NCI-H2081 treated with DMSO at 0.1 percent for 48 hours (cell line): ENCODE measurements around the gene ITPK1.

Experiments
- DNase-seq: peaks from one replicate; lab custom pipeline; 2025; lab: John Stamatoyannopoulos, UW

The ITPK1 gene

DNA sequence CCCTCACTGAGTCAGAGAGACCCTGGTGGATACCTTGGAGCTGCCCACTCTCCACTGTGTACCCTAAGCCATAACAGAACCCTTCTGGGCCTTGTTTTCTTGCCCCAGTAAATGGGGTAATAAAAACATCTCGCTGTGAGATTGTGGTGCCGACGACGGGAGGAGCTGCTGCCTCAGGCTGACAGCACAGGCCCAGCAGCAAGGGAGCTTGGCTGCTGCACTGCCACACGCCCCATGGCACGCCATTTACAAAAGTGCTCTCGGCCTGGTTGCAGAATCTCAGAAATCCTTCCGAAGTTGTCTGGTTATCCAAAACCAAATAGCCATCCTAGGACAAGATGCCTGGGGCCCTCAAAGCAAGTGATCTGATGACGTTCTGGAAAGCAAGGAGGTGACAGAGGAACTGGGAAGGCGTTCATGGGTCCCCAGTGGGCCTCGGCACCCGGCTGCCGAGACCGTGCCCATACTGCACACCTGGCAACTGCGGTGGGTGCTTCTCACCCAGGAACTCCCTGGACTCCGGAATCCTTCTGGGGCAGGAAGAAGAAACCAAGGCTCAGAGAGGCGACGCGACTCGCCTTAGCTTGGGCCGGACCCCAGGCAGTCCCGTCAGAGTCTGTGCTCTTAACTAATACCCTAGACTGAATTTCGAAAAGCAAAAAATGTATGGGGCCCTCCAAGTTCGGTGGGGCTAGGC is 166.1 kb downstream of the ITPK1 start:
- DNase-seq, result no peak

DNA sequence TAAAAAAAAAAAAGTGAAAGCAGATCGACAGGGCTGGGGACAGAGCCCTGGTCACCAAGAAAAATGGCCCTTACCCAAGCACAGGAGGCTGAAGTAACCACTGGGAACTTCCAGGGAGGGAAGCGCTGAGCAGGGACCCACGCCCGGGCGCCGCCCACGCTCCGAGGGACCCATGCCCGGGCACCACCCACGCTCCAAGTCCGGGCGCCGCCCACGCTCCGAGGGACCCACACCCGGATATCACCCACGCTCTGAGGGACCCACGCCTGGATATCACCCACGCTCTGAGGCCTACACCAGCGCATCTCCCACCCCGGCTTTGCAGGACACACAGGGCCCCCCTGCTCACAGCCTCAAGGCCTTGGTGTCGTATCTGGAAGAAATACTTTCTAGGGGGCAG is 167.1 kb downstream of the ITPK1 start:
- DNase-seq, result no peak

DNA sequence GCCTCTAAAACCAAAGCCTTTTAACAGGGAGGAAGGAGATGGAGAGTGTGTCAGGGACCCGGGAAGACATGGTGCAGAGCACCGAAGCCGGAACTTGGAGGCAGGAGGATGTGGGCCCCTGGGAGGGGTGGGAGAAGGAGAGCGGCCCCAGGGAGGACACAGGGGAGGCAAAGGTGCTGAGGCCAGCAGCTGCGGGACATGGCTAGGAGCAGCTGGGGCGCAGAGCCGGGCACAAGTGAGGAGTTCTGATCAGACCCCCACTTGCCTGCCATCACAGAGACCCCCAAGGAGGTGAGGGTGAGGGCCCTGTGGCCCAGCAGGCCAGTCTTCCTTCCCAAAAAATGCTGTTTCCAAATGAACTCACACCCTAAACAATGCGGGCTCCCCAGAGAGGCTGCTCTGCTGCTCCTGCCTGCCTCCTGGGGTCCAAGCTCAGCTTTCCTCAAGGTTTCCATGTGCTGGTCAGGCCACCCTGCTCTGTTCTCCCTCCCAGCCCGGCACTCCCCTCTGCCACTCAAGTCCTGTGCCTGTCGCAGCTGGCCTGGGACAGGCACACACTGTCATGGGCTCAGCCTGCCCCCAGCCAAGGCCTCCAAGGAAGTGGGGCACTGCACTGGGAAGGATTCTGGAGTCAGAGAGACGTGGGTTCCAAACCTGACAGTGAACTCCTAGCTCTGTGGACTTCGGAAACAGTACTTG is 168.7 kb downstream of the ITPK1 start:
- no peak for DNase-seq

DNA sequence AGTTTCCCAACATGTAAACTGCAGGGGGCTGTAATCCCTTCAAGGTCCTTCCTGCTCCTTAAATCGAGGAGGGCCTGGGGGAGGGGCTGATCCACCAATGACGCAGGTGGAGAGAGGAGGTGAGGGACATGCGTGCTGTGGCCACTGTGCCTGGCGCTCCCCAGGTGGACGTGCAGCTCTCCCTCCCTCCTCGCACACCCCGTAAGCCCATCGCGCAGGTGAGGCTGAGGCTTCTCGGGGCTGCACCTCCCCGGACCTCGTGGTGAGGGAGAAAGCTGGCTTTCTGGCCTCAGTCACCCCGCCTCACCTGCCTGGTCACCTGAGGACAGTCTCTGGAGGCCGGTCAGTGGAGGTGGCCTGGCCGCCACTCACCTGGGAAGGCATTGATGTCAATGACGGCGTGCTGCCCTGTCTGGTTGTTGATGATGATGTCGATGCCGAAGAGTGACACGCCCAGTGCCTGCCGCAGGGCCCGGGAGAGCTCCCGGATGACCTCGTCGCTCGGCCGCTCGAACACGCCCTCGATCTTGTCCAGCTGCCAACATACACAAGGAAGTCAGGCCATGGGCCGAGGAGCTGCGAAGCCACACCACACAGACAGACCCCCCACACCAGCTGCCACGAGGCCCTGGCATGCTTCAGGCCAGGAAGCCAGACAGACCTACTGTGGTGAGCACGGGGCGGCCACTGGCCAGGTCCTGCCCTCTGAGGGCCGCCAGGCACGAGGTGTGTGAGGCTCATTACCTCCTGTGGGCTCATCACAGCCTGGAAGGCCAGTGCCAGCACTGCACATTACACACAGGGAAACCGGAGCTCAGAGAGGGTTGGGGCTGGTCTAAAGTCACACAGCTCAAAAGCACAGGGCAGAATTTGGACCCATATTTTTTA is 169.5 kb downstream of the ITPK1 start:
- no peak for DNase-seq

DNA sequence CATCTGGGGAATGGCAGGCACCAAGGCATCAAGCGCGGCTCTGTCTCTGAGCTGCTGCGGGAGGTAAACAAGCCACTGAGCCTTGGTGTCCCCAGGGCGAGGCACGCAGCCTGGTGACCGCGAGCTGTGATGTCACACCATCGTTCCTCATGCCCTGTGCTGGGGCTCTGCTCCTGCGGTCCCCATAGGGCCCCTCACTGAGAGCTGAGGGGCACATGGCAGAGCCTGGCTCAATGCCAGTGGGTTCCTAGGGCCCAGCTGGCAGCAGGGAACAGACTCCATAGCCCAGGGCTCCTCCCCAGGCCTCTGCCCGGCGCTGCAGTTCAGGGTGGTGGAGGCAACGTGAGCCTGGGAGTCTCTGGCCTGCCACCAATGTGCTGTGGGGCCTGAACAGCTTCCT is 170.2 kb downstream of the ITPK1 start:
- DNase-seq, result no peak

DNA sequence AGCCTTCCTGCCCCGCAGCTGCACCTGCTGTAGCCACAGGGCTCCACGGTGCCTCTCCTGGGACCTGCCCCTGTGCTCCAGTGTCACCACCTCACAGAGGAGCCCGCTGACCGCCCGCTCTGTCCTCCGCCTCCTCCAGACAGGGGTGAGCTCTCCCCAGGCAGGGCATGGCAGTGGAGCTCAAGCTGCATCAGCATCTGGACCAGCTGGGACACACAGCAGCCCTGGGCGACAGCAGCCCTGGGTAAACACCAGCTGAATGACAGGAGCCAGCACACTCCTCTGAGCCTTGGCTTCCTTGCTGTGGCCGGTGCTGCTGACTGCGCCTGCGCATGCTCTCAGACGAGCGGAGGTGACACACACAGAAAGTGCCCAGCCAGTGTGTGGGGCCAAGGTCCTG is 170.7 kb downstream of the ITPK1 start:
- DNase-seq, result no peak

DNA sequence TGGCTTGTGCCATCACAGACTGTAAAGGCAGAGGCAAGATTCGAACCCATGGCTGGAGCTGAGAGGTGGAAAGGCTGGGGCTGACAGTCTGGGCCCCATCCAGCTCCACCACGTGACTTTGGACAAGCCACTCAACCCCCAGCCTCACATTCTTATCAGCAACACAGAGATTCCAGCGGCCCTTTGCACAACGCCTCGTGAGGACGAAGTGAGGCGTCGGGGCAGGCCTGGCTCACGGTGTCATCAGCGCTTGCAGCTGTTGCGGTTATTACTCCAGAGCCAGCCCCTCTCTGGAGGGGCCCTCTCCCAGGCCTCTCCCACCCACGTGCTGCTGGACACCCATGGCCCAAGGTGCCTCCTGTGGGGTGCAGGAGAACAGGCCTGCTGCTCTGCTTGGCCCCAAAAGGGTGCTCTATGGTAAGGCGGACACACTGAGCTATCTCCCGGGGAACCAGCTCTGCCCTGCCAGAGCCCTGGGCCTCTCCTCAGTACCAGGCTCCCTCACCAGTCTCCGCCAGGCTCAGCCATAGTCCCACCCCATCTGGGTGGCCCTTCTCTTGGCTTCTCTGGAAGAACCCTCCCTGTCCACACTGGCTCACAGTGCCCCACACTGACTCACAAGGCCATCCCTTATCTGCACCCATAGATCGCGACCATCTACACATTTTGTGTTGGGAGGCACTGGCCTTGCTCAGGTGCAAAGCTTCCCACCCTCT is 171.7 kb downstream of the ITPK1 start:
- no peak for DNase-seq

DNA sequence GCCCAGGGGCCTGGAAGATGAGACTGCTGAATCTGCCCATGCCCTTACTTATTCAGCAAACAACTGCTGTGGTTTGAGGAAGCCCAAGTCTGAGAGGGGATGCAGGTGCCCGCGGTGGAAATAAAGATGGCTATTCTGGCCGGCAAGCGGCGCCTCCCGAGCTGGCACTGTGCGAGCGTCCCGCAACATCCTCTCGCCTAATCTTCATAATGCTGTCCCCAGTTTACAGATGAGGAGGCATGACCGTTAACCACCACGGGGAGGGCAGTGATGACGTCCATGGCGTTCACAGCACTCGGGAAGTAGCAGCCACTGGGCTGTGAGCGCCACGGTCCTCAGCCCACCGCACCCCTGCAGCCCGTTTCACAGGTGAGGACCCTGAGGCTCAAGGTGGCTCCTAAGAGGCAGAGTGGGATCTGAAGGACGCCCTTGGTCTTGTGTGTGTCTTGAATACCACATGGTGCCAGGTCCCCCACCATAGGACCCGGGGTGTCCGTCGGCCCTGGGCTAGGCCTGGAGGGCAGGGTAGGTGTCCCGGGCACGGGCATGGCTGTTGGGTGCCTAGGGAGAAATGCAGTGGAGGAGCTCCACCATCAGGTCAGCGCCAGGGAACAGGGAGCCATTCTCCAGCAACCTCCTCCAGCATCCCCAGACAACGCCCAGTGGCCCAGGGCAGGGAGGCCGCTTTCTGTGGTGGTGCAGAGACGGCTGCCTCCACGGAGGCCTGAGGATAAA is 172.6 kb downstream of the ITPK1 start:
- DNase-seq, result no peak

DNA sequence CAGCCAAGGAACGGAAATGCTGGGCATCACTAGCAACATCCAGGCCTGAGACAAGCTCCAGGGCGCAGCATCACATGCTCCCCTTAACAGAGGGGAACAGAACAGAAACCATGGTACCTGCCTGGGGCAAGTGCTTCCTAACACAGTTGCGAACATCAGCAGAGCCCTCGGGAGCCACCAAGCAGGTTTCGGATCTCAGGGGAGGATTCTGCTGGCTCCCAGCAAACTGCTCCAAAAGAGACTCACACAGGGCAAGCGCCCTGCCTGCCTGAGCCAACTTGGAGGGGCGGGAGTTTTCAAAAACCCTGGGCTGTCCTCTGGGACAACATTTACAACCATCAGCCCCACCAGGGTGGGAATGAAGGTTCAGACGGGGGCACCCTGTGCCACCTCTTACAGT is 173.1 kb downstream of the ITPK1 start:
- DNase-seq, result no peak

DNA sequence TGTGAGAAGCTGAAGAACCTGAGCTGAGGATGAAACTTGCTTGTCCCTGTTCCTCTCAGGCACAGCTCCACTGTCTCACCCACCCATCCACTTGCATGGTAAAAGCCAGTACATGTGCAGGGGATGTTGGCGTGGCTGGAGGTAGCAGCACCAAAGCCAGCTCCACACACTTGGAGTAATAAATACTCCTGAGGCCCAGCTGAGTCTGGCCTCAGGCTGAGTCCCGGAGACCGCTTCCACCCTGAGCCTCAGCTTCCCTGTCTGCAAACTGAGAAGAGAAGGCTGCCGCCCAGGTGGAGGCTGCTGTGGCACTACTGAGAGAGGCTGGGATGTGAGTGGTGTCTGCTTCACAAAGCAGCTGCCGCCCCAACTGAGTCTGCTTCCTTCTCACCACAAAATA is 173.6 kb downstream of the ITPK1 start:
- no peak for DNase-seq

DNA sequence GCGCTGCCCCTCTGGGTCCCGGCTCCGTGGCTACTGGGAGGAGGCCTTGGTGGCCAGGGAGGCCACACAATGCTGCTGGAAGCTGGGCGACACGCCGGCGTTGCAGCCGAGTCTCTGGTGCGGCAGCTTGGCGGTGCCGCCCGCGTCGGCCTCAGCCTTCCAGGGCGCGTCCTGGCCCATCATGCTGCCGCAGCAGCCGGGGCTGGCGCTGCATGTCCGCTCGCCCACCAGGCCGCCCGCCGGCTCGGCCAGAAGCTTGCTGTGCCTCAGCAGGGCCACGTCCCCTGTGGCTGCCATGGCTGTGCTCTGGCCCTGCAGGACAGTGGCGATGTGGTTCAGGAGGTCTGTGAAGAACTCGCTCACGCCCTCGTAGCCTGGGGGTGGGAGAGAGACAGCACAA is 174.2 kb downstream of the ITPK1 start:
- no peak for DNase-seq

DNA sequence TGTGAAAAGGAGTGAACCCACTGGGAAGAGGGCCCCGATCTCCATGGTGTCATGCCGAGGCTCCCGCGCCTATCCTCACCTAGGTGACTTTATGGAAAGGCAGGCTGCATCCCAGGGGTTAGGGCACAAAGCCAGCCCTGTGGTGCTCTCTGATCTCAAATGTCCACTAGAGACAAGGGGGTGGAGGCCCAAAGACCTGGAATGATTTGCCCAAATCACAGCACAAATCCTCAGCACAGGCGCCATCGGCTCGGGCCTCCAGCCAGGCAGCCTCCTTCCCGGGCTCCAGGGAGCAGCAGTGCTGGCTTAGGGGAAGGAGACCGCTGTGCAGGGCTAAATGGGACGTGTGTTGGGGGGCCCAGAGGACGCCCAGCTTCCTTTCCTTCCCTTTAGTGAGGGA is 175.2 kb downstream of the ITPK1 start:
- no peak for DNase-seq

DNA sequence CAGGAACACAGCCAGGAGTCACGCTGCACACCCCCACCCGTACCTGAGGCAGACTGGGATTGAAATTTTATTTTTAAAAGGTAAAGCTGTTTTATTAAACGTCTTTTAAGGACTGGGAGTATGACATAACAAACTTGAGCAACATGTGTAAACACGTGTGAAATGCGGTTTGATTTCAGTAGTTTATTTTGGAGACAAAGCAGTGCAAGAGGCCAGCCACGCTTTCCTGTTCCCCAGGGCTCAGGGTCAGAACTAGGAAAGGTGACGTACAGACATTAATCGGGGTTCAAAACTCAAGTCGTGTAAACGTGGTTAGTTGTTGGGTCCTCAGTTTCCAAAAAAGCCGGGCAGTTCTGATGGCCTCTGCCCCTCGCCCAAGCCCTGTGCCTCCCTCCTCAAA is 176.0 kb downstream of the ITPK1 start:
- DNase-seq, result no peak

DNA sequence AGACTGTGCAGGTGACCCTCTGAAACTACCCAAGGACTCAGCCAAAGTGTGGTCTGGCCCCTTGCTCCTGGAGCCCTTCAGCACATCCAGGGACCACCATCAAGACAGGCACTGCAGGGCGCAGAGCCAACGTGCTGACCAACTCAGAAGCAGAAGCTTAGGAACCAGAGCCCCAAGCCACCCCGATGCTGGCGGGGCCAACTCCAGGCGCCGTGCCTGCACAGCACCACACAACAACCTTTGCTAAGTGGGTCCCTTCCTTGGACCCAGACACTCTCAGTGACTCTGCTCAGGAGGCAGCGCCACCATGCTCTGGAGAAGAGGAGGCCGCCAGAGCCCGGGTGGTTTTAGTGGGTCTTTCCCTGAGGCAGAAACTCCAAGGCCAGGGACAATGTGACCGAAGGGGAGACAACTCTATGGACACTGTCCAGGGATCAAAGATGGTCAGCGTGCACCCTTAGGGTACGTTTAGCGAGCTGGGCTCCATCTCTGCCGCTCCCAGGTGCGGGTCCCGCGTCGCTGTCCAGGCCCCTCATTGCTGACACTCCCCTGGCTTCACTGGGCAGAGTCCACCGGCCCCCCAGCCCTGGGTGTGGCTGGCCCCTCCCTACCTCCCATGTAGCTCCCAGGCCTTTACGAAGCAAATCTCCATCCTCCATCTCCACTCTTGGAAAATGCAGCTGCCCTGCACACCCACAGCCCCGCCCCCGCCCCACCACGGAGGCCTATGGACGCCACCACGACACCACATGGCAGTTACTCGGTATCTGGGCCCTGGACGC is 176.6 kb downstream of the ITPK1 start:
- DNase-seq, result no peak

DNA sequence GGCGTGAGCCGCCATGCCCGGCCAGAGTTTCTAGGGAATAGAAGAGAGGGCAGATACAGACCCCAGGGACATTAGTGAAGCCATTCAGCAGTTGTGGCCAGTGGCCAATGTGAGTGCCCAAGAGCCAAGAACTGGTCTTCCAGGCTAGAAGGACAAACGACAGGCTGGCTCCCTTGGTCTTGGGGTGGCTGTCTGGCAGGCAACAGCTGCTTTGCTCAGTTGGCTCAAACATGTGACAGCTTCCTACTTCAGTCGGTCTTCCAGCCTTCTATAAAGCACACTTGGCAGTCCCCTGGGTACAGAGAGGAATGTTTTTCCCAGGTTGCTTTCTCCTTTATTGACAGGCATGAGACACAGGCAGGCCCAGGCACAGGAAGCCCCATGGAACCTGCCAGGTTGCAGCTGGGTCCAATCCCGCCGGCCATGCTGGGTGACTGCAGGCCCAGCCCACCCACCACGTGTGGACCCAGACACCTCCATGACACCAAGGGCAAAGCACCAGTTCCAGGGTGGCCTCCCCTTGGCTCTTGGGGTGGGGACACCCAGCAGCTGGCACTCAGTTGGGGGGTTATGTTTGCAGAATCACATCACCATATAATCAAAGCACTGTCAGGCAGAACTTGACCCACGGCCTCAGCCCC is 177.4 kb downstream of the ITPK1 start:
- DNase-seq, result no peak

DNA sequence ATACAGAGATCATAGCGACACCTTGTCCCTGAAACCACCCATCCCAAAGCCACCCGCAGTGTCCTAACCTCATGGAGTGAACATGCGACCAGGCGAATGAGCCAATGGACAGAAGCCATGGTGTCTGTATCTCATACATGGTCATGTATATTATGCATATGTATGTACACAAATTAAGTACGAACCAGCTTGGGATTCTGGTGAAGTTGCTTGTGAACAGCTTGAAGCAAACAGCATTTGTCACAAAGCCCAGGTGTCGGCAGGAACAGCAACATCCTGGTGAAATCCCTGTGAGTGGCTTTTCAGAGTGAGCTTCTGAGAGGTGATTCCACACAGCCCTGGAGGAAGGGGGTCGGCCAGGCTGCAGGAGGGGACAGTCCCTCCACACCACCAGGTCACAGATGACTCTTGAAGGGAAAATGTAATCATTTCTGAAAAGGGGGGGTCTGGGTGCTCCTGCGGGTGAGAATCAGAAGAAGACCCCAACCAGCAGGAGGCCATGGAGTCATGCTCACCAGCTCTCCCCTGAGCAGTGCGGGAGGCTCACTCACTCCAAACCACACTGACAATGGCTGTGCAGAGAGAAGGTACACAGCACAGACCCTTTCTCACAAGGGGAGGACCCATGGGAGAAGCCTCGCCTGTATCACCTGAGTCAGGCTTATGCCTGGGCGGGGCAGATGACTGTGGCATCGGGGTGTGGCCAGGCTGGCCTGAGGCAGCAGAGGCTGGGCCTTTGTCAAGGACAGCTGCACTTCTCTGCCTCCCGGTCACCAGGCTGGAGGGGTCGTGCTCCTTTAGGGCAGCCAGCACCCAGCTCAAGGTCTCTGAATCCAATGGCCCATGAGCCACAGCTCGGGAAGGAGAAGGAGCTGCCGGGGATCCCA is 178.4 kb downstream of the ITPK1 start:
- DNase-seq, result no peak

DNA sequence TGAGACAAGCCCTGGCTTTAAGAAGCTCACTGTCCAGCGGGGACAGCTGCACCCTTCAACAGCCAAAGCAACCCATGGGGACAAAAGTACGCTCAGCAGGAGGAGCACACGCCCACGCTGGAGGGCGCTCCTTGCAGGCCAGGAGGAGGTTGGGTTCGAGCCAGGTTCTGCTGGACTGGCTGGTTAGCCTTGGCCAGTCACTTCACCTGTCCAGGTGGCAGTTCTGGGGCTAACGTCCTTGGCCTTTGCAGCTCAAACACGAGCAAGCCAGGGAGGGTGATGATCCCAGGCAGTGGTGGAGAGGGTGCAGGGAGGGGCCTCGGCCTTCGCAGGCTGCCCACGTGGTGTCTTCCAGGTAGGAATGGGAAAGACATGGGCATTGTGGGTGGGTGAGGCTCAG is 179.6 kb downstream of the ITPK1 start:
- DNase-seq, result no peak

DNA sequence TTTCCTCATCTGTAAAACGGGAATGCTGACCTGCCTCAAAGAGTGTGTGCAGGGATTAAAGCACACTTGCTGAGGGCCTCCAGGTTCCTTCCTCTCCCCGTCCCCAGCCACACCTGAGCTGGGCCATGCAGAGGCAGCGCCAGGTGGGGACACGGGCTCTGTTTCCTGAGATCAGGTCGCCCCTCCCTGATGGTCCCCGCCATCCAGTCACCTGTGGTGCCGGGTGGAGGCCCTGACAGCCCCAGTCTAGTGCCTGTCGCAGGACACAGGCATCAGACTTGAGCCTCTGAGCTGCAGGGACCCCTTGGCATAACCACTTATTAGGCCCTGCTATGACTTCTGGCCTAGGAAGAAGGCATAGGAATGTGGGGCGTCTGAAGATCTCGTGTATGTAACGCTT is 180.3 kb downstream of the ITPK1 start:
- DNase-seq, result no peak
